Panc1 (cell line): ENCODE measurements around the gene KXD1. TPM values are rescaled to one million over a fixed set of nuclear protein-coding genes. Genes with fewer than 3 reads are reported as not detected.

Experiments used
- ATAC-seq: fragments of 200-7000 bp; cut with Tn5 transposase; 2 replicates; pipeline ENCODE4 v1.9.1; 2020; ENCODE audit warnings: mild to moderate bottlenecking, moderate library complexity
- BruUV-seq: library from RNA; stranded (reverse); fragments of 400-500 nt; replicated peaks from 2 replicates; lab custom pipeline; 2021; lab: Mats Ljungman, UMichigan
- CTCF ChIA-PET: fragments of 300-600 bp; sonication (Branson Sonifier 250); formaldehyde crosslinking; loops from one replicate; lab custom pipeline; 2022; ENCODE audit warnings: antibody characterized with exemption; lab: Charles Lee
- POLR2A ChIA-PET: fragments of 300-600 bp; sonication (Branson Sonifier 250); formaldehyde crosslinking; loops from one replicate; lab custom pipeline; 2022; ENCODE audit warnings: antibody characterized with exemption; lab: Charles Lee
- DNase-seq: peaks from one replicate; pipeline ENCODE4 v3.0.0-alpha.2; 2010; ENCODE audit warnings: low read depth, low spot score
- H3K27ac ChIP-seq: 2 replicates; pipeline ENCODE4 v1.5.1; 2011; ENCODE audit warnings: mild to moderate bottlenecking, low read length, inconsistent platforms
- H3K27me3 ChIP-seq: fragments of 200-500 bp; sonication (Bioruptor generic); 2 replicates; pipeline ENCODE4 v1.6.0; 2014; ENCODE audit warnings: low read length, inconsistent platforms; ENCODE audit not compliant: control insufficient read depth, insufficient read depth
- H3K36me3 ChIP-seq: fragments of 200-500 bp; sonication (Bioruptor generic); 2 replicates; pipeline ENCODE4 v1.5.1; 2014; ENCODE audit warnings: inconsistent platforms, mild to moderate bottlenecking, low read length, moderate library complexity; ENCODE audit not compliant: control insufficient read depth, insufficient read depth
- H3K4me1 ChIP-seq: 2 replicates; pipeline ENCODE4 v1.5.1; 2011; ENCODE audit warnings: inconsistent platforms, mild to moderate bottlenecking, low read length, moderate library complexity; ENCODE audit not compliant: control insufficient read depth, insufficient read depth
- H3K4me3 ChIP-seq, 2 experiments: 2 replicates each; pipeline ENCODE4 v1.5.1; 2011 to 2012; ENCODE audit warnings: low read depth in 2 of 2, low read length in 2 of 2, mild to moderate bottlenecking in 2 of 2, inconsistent platforms in 1 of 2, moderate library complexity in 1 of 2
- H3K9me3 ChIP-seq: fragments of 200-500 bp; sonication (Bioruptor generic); 2 replicates; pipeline ENCODE4 v1.5.1; 2014; ENCODE audit warnings: low read depth, mild to moderate bottlenecking, inconsistent platforms, low read length, moderate library complexity; ENCODE audit not compliant: control insufficient read depth, insufficient read depth
- POLR2AphosphoS5 ChIP-seq: IDR thresholded peaks from 2 replicates; pipeline ENCODE4 v1.6.1; 2012; ENCODE audit warnings: mild to moderate bottlenecking, low read depth, low read length, moderate library complexity
- SIN3A ChIP-seq: IDR thresholded peaks from 2 replicates; pipeline ENCODE4 v1.6.1; 2012; ENCODE audit warnings: low read depth, mild to moderate bottlenecking, low read length, moderate library complexity, borderline replicate concordance; ENCODE audit not compliant: insufficient read depth
- TCF7L2 ChIP-seq: IDR thresholded peaks from 2 replicates; pipeline ENCODE4 v1.6.1; 2011; ENCODE audit warnings: mild to moderate bottlenecking, low read depth, low read length, inconsistent platforms
- in situ Hi-C: cut with HindIII; loops from 2 replicates; pipeline ENCODE4 v1.10.0; 2016; ENCODE audit warnings: low sequenced_read_pairs, low pct_unique_long_range_greater_than_20kb
- intact Hi-C: fragments of 100-400 bp; cut with micrococcal nuclease; formaldehyde crosslinking; loops from one replicate; pipeline ENCODE4 v1.10.0; 2022; ENCODE audit not compliant: unreplicated experiment
- total RNA-seq: library from RNA; stranded (reverse); gene quantifications from one replicate; pipeline ENCODE4 v1.2.1, GENCODE V29; 2021; ENCODE audit not compliant: unreplicated experiment
- TF ChIP-seq, protein P1 (sequence below), 2 experiments: IDR thresholded peaks; 2 replicates each; pipeline ENCODE4 v1.6.1; 2011 to 2012; ENCODE audit warnings: low read depth in 2 of 2, control low read depth in 1 of 2, low read length in 1 of 2, mild to moderate bottlenecking in 1 of 2, moderate library complexity in 1 of 2; ENCODE audit not compliant: insufficient read depth in 1 of 2
- TF ChIP-seq, protein P2 (sequence below): fragments of 450-650 bp; IDR thresholded peaks from 2 replicates; pipeline ENCODE4 v1.5.1; 2017; ENCODE audit warnings: mild to moderate bottlenecking

Gene KXD1
- total RNA-seq, 1 experiment from 2014 or later = 106 TPM

DNA sequence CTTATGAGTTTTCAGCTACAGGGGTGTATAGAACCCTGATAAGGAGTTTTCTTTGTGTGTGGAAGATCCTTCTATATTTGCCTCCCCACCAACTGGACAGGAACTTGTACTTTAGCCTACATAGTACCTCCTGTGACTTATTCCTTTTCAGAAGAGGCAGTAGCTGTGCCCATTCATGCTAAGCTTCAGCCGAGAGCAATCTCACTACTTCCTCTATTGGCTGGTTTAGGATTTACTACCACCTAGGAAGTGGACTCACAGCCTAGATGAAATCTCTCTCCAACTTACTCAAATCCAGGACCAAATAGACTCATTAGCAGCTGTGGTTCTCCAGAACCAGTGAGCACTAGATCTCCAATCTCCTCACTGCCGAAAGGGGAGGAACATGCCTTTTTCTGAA is 28.6 kb downstream of the KXD1 start:
- in situ Hi-C loops (no loop called here), intact Hi-C loops (no loop called here)
- H3K27me3 ChIP-seq = no peaks in the 10 kb centered on the region
- no peaks in the 10 kb centered on the region for H3K4me1 ChIP-seq
- ATAC-seq (no peak), DNase-seq (no peak)
- no peaks in the 10 kb centered on the region; the same call in 1 of the 2 replicates for H3K36me3 ChIP-seq
- H3K4me3 ChIP-seq = no peak overlapping the region
- no TSS peak for BruUV-seq
- ChIA-PET POLR2A (no interaction called here), CTCF (no interaction called here)
- H3K27ac ChIP-seq = no peak overlapping the region
- H3K9me3 ChIP-seq = no peaks in the 10 kb centered on the region
- TF ChIP-seq, protein P1, sequence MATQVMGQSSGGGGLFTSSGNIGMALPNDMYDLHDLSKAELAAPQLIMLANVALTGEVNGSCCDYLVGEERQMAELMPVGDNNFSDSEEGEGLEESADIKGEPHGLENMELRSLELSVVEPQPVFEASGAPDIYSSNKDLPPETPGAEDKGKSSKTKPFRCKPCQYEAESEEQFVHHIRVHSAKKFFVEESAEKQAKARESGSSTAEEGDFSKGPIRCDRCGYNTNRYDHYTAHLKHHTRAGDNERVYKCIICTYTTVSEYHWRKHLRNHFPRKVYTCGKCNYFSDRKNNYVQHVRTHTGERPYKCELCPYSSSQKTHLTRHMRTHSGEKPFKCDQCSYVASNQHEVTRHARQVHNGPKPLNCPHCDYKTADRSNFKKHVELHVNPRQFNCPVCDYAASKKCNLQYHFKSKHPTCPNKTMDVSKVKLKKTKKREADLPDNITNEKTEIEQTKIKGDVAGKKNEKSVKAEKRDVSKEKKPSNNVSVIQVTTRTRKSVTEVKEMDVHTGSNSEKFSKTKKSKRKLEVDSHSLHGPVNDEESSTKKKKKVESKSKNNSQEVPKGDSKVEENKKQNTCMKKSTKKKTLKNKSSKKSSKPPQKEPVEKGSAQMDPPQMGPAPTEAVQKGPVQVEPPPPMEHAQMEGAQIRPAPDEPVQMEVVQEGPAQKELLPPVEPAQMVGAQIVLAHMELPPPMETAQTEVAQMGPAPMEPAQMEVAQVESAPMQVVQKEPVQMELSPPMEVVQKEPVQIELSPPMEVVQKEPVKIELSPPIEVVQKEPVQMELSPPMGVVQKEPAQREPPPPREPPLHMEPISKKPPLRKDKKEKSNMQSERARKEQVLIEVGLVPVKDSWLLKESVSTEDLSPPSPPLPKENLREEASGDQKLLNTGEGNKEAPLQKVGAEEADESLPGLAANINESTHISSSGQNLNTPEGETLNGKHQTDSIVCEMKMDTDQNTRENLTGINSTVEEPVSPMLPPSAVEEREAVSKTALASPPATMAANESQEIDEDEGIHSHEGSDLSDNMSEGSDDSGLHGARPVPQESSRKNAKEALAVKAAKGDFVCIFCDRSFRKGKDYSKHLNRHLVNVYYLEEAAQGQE (IDR thresholded peaks at IDR 0.05; ENCODE audit: insufficient read depth in 1 of 2, low read depth in 2 of 2, low read length in 1 of 2) = no peak
- TF ChIP-seq TCF7L2 = no peak
- TF ChIP-seq POLR2AphosphoS5 = no peak
- TF ChIP-seq, protein P2, sequence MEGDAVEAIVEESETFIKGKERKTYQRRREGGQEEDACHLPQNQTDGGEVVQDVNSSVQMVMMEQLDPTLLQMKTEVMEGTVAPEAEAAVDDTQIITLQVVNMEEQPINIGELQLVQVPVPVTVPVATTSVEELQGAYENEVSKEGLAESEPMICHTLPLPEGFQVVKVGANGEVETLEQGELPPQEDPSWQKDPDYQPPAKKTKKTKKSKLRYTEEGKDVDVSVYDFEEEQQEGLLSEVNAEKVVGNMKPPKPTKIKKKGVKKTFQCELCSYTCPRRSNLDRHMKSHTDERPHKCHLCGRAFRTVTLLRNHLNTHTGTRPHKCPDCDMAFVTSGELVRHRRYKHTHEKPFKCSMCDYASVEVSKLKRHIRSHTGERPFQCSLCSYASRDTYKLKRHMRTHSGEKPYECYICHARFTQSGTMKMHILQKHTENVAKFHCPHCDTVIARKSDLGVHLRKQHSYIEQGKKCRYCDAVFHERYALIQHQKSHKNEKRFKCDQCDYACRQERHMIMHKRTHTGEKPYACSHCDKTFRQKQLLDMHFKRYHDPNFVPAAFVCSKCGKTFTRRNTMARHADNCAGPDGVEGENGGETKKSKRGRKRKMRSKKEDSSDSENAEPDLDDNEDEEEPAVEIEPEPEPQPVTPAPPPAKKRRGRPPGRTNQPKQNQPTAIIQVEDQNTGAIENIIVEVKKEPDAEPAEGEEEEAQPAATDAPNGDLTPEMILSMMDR = no peak

DNA sequence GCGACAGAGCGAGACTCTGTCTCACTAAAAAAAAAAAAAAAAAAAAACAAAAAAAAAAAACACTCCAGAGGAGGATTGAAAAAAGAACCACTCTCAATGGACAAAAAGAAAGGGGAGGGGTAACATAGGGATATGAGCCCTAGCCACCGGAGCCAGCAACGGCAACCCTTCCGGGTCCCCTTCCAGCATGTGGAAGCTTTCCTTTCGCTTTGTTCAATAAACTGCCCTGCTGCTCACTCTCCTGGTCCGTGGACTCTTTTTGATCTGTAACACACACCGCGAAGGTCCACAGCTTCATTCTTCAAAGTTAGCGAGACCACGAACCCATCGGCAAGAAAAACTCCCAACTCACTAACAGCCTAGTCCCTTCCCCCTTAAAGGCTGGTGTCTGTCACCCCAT is 29.9 kb downstream of the KXD1 start:
- intact Hi-C loops = no loop called here
- no peak for ATAC-seq

More for the DNA sequence above, 29.9 kb downstream of the KXD1 start:
- H3K4me1 ChIP-seq = no peaks in the 10 kb centered on the region
- no peaks in the 10 kb centered on the region; the same call in 1 of the 2 replicates for H3K36me3 ChIP-seq
- H3K27ac ChIP-seq = no peak overlapping the region
- no peak overlapping the region for H3K4me3 ChIP-seq
- H3K27me3 ChIP-seq = no peaks in the 10 kb centered on the region
- ChIA-PET POLR2A (no interaction called here), CTCF (interaction anchor here (0.6 kb wide), 1 partner anchor 87 kb away, joined by 3 read pairs; no protein-coding TSS in a partner anchor)
- TF ChIP-seq, protein P1 (IDR thresholded peaks at IDR 0.05; ENCODE audit: insufficient read depth in 1 of 2, low read depth in 2 of 2, low read length in 1 of 2) = no peak
- TF ChIP-seq TCF7L2 (no peak), POLR2AphosphoS5 (no peak), SIN3A (no peak)
- TF ChIP-seq, protein P2 = no peak
- no TSS peak for BruUV-seq
- DNase-seq = no peak
- H3K9me3 ChIP-seq = no peaks in the 10 kb centered on the region
- in situ Hi-C loops = no loop called here
